HG02610 (cell line): ENCODE measurements around the gene ELAC1.
"Not testable (repeated sequence)": the region's sequence is repeated elsewhere in the genome, so short reads cannot be mapped to it uniquely, and the experiment has no call there.

Source experiments
- ATAC-seq: cut with Tn5 transposase; IDR thresholded peaks from one replicate; pipeline ENCODE4 v1.9.1; 2021; ENCODE audit warnings: mild to moderate bottlenecking, moderate library complexity; ENCODE audit not compliant: unreplicated experiment

The ELAC1 gene, protein sequence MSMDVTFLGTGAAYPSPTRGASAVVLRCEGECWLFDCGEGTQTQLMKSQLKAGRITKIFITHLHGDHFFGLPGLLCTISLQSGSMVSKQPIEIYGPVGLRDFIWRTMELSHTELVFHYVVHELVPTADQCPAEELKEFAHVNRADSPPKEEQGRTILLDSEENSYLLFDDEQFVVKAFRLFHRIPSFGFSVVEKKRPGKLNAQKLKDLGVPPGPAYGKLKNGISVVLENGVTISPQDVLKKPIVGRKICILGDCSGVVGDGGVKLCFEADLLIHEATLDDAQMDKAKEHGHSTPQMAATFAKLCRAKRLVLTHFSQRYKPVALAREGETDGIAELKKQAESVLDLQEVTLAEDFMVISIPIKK

DNA sequence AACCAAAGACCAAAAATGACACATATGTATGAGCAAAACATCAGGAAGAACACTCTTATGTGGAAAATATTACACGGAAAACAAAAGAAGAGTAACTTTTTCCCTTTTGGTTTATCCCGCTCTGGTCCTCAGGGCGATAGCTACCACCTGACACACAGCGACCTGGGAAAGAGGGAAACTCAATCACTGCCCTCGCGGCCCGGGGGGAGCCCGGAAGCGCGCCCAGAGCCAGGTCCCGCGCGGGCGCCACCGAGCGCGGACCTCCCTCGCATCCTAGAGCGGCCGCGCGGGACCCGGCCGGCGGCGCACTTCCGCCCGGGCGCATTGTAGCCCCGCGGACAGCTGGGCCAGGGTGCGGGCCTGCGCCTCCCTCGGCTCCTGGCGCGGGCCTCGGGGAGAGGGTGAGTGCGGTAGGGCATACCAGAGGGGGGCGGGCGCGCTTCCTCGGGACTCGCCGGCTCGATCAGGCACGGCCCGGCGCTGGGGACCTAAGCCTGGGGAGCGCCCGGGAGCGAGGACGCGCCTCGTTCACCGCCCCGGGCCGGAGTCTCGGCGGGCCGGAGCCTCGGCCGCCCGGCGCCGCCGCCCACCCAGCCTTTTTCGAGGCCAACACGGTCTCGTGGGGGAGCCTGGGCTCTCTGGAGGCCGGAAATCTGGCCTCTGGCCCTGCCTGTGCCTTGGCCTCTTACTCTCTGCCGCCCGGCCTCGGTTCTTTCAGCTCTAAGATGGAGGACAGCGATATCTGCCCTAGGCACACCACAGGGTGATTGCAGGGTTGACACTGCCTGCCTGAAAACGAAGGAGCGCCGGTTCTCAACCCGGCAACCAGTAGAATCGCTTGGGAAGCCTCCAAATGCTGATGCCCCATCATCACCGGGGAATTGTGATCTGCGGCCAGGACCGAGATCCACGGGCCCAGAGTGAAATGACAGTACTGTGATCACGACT is at the start of gene ELAC1:
Gene ELAC1 (plus strand): TSS at position 327 of the 948 bp plus-strand sequence. CDS start 6,365 bp downstream, outside the sequence.
- ATAC-seq: peak; percentile 96

GRCh38 chr18:50918153-50918552 is 49.7 kb upstream of the ELAC1 start:
- ATAC-seq: no peak

DNA sequence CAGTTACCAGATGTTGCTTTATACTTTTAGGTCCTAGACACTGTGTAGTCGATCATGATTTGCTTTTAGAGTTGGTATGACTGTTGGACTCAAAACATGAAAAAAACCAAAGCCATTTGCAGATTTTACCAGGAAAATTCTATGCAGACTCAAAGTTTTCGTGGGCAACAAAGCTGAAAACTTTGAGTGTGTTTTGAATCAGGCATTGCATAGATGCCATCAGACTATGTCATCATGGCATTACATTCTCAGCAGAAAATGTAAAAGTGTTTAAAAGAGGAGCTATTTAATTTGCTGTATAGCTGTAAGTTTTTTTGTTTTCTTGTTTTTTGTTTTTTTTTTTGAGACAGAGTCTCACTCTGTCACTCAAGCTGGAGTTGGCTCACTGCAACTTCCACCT is 43.5 kb upstream of the ELAC1 start:
- no peak for ATAC-seq

DNA sequence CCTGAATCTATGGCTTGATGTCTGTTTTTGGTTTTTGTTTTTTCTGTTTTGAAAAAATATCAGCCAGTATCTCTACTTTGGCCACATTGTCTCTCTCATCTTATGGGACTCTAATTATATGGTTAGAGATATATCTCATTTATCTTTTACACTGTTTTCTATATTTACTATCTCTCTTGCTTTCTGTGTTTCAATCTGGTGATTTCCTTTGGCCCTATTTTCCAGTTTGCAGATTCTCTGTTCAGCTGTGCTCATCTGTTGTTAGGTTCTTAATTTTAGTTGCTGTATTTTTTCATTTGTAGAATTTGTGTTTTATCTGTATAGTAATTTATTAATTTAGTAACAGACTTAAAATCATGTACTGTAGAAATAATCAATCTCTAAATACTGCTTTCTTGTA is 41.3 kb upstream of the ELAC1 start:
- no peak for ATAC-seq

GRCh38 chr18:50928551-50928950 is 39.3 kb upstream of the ELAC1 start:
- no peak for ATAC-seq

GRCh38 chr18:50933684-50934083 is 34.2 kb upstream of the ELAC1 start:
- no peak for ATAC-seq

DNA sequence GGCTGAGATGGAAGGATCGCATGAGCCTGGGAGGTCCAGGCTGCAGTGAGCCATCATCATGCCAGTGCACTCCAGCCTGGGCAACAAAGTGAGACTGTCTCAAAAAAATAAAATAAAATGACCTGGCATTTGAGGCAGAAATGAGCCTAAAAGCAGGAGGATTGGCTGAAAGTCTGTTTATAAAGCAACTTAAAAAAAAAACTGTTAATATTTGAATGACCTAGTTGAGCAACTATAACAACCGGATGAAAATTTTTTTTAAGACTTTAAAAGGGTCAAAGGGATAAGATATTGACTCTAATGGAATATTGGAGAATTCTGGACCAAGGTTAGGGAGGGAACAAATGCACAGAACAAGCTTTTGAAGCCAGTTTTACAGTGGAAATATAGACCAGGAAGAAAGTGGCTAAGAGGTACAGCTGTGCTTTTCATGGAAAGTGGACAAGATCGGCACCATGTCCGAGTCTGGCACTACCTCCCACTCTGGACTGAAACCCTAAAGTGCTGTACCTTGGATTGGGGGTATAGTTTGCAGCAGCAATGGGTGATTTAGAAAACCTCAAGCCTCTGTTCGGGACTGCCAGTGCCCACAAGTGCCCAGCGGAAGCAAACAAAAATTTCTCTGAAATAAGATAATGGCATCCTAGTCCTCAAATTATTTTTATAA is 33.2 kb upstream of the ELAC1 start:
- ATAC-seq: no peak

- no peak for ATAC-seq
Measured at GRCh38 chr18:50935493-50936191, 32.2 kb upstream of the ELAC1 start.

DNA sequence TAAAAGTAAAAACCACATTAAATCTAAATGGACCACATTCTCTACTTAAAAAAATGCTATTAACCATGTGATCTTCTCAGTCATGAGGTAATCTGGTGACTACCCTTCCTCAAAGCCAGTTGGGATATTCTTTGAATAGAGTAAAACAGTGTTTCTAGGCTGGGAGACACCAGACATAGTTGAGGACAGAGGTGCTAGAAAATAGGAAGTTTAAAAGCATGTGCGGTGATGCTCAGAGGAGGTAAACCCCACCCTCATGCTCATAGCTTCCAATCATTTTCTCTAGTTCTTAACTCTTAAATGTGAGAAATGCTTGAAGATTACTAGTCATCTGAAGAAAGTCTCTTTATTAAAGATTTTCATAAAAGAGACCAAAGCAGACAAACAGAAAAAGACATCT is 30.7 kb upstream of the ELAC1 start:
- no peak for ATAC-seq

DNA sequence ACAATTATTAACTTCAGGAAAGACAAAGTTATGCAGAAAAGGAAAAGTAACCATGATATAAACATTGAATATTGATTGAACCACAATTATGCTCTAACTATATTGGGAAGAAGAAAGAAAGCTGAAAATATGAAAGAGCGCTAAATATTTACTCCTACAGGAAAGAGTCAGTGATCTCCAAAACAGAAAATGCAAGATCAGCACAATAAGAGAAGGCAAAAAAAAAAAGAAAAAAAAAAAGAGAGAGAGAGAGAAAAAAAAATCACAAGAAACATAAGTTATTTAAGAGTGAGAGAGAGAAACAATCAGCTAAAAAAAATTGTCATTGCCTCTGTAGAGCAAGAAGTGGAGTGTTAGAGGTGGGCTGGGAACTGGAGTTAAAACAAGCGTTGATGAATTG is 28.9 kb upstream of the ELAC1 start:
- no peak for ATAC-seq

- no peak for ATAC-seq
Measured at GRCh38 chr18:50944245-50944932, 23.5 kb upstream of the ELAC1 start.

- ATAC-seq: not testable (repeated sequence)
Measured at GRCh38 chr18:50945918-50946317, 21.9 kb upstream of the ELAC1 start.

- ATAC-seq: no peak
Measured at GRCh38 chr18:50947899-50948298, 19.9 kb upstream of the ELAC1 start.

GRCh38 chr18:50949185-50949584 is 18.7 kb upstream of the ELAC1 start:
- no peak for ATAC-seq

GRCh38 chr18:50950626-50951025 is 17.2 kb upstream of the ELAC1 start:
- ATAC-seq: no peak

- ATAC-seq: no peak
Measured at GRCh38 chr18:50953822-50954221, 14.0 kb upstream of the ELAC1 start.

DNA sequence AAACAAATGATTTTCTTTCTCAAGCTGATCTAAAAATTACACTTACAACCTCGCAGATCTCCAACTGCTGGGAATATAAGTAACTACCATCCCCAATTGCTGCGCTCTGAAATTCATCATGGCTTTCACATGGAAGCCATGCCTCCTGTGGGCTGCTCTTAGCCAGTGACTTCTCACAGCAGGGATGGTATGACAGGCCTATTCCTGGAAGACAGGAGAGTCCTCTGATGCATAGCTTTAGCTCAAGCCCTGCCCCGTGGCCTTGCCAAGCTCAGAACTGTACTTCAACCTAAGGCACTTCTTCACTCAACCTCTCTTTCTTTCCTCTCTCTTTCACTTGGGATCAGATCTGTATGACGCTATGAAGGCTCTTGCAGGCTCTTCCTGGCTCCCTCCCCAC is 12.6 kb upstream of the ELAC1 start:
- no peak for ATAC-seq

DNA sequence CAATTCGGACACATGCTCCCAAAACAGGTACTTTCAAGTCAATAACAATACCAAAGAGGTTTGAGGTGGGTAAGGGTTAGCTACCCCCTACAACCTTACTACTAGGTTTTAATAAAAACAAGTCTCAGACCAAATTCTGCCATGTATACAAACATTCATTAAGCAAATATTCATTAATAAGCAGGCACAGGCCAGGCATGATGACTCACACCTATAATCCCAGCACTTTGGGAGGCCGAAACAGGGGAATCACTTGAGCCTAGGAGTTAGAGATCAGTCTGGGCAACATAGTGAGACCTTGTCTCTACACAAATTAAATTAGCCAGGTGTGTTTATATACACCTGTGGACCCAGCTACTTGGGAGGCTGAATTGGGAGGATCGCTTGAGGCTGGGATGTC is 11.7 kb upstream of the ELAC1 start:
- no peak for ATAC-seq

DNA sequence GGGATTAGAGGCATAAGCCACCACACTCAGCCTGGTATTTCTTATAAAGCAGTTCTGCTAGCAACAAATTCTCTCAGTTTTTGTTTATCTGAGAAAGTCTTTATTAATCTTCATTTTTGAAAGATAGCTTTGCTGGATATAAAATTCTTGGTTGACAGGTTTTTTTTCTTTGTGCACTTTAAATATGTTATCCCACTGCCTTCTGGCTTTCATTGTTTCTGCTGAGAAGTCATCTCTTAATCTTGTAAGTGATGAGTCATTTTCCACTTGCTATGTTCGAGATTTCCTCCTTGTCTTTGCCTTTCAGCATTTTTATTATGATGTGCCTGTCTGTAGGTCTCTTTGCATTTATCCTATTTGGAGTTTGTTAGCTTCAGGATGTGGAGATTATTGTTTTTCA is 5.9 kb upstream of the ELAC1 start:
- no peak for ATAC-seq

- ATAC-seq: no peak
Measured at GRCh38 chr18:50969448-50969847, 1.6 kb downstream of the ELAC1 start.
